Measurements from ENCODE around the gene ZNF175.
A peak's percentile ranks its signal among the peaks of the same experiment; 100 is the strongest.

The ZNF175 gene

DNA sequence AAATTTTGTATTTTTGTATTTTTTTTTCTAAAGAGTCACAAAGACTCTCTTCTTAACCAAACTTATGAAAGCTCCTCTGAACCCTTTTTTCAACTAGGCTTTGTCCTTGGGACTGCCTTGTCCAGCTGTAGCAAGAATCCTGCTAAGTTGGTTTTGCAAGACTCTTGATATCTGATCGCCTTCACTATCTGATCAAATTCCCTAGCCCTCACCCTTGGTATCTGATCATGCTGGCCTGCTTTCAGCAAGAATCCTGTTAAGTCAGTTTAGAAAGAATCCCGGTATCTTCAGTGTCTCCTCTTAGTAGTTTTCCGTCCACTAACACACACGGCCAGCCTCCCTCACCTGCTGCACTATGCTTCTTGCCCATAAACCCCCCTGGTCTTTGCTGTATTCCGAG lies 61.0 kb downstream of the ZNF175 start:
- H3K4me2 ChIP-seq (ENCODE audit: low read length, poor library complexity, severe bottlenecking): no peak overlapping the region
- H3K79me1 ChIP-seq (replicated peaks; ENCODE audit: low read length, poor library complexity, severe bottlenecking): no peaks in the 10 kb centered on the region
- no peak overlapping the region for H2BK120ac ChIP-seq (ENCODE audit: low read depth, low read length)
- no peak overlapping the region for H2BK5ac ChIP-seq (ENCODE audit: low read depth, low read length, poor library complexity, severe bottlenecking)
- peaks cover 0 to 17% of the 10 kb centered on the region in 2 experiments for H3K27me3 ChIP-seq (ENCODE audit: control insufficient read depth in 1 of 2, insufficient read depth in 1 of 2, low read length in 2 of 2)
- no peak for DNase-seq
- H3K9ac ChIP-seq (ENCODE audit: low read length): no peak overlapping the region
- no peak overlapping the region for H3K18ac ChIP-seq (ENCODE audit: low read depth in 1 of 2, low read length in 2 of 2)
- no peak overlapping the region for H3K23ac ChIP-seq (ENCODE audit: low read length in 2 of 2)
- H2AK5ac ChIP-seq (ENCODE audit: low read length, severe bottlenecking): no peak overlapping the region
- H3K4ac ChIP-seq (ENCODE audit: low read depth in 1 of 2, low read length in 2 of 2): no peak overlapping the region
- H3K4me3 ChIP-seq (ENCODE audit: insufficient read depth in 1 of 2, low read depth in 1 of 2, low read length in 2 of 2): no peak overlapping the region
- H2AFZ ChIP-seq (ENCODE audit: low read depth, low read length): no peak overlapping the region
- H3K36me3 ChIP-seq (ENCODE audit: control insufficient read depth in 1 of 2, insufficient read depth in 2 of 2, low read depth in 1 of 2, low read length in 2 of 2): no peaks in the 10 kb centered on the region
- WGBS: 73% methylated on average over 4 of the region's 5 CpGs
- no peak overlapping the region for H3K27ac ChIP-seq (ENCODE audit: low read length, poor library complexity, severe bottlenecking)
- H4K8ac ChIP-seq (ENCODE audit: low read length): no peak overlapping the region
- H3K9me3 ChIP-seq (ENCODE audit: control insufficient read depth, low read length): peaks cover 5% of the 10 kb centered on the region
- peaks cover 3% of the 10 kb centered on the region for H3K4me1 ChIP-seq (ENCODE audit: control insufficient read depth, insufficient read depth, low read depth, low read length)
- H3K14ac ChIP-seq (ENCODE audit: low read length in 2 of 2): no peak overlapping the region
- H2BK12ac ChIP-seq (ENCODE audit: low read length in 2 of 2): no peak overlapping the region
- no peak overlapping the region for H4K91ac ChIP-seq (ENCODE audit: low read length)
- peak overlapping the region; percentile 23 for H2BK15ac ChIP-seq (ENCODE audit: low read depth, poor library complexity, severe bottlenecking)

DNA sequence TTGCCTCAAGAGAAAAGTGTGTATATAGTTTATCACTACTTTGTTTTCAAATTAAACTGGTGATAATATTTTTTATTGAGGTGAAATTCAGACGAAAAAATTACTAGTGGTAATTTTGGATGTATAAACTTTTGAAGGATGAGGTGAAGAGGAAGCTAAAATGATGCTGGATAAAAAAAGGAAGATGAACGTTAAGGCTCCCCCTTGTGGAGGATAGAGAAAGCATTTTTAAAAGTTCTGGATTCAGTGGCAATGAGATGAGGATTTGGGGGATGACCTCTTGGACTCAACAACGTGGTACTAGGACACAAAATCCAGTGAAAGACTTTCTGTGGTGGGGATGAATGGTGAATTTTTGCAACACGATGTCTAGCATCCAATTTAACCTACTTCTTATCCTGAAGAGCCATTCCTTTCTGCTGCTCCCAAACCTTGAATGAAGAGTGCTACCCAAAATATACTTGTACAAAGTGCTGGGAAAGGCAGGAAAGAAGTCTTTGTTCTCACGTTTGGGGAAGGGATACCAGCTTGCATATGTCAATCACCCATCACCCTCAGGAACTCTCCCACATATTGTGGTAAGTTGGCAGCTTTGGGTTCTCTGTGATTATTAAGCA lies 66.4 kb downstream of the ZNF175 start:
- H3K27ac ChIP-seq (ENCODE audit: low read length, poor library complexity, severe bottlenecking): no peak overlapping the region
- WGBS: 22% methylated on average over 2 of the region's 5 CpGs
- DNase-seq: peak; percentile 11
- H2BK5ac ChIP-seq (ENCODE audit: low read depth, low read length, poor library complexity, severe bottlenecking): no peak overlapping the region
- no peaks in the 10 kb centered on the region for H3K4me1 ChIP-seq (ENCODE audit: control insufficient read depth, insufficient read depth, low read depth, low read length)
- H3K9me3 ChIP-seq (ENCODE audit: control insufficient read depth, low read length): peaks cover 5% of the 10 kb centered on the region
- H2AFZ ChIP-seq (ENCODE audit: low read depth, low read length): no peak overlapping the region
- H3K14ac ChIP-seq (ENCODE audit: low read length in 2 of 2): no peak overlapping the region
- no peak overlapping the region for H3K4ac ChIP-seq (ENCODE audit: low read depth in 1 of 2, low read length in 2 of 2)
- no peak overlapping the region for H4K91ac ChIP-seq (ENCODE audit: low read length)
- H3K36me3 ChIP-seq (ENCODE audit: control insufficient read depth in 1 of 2, insufficient read depth in 2 of 2, low read depth in 1 of 2, low read length in 2 of 2): no peaks in the 10 kb centered on the region
- no peak overlapping the region for H3K4me2 ChIP-seq (ENCODE audit: low read length, poor library complexity, severe bottlenecking)
- H3K9ac ChIP-seq (ENCODE audit: low read length): no peak overlapping the region
- no peak overlapping the region for H2BK15ac ChIP-seq (ENCODE audit: low read depth, poor library complexity, severe bottlenecking)
- no peak overlapping the region for H2BK12ac ChIP-seq (ENCODE audit: low read length in 2 of 2)
- no peak overlapping the region for H3K23ac ChIP-seq (ENCODE audit: low read length in 2 of 2)
- H3K79me1 ChIP-seq (replicated peaks; ENCODE audit: low read length, poor library complexity, severe bottlenecking): no peaks in the 10 kb centered on the region
- no peak overlapping the region for H3K18ac ChIP-seq (ENCODE audit: low read depth in 1 of 2, low read length in 2 of 2)
- no peak overlapping the region for H2BK120ac ChIP-seq (ENCODE audit: low read depth, low read length)
- no peak overlapping the region for H4K8ac ChIP-seq (ENCODE audit: low read length)
- H3K27me3 ChIP-seq (ENCODE audit: control insufficient read depth in 1 of 2, insufficient read depth in 1 of 2, low read length in 2 of 2): peaks cover 0 to 21% of the 10 kb centered on the region in 2 experiments
- no peak overlapping the region for H3K4me3 ChIP-seq (ENCODE audit: insufficient read depth in 1 of 2, low read depth in 1 of 2, low read length in 2 of 2)
- no peak overlapping the region for H2AK5ac ChIP-seq (ENCODE audit: low read length, severe bottlenecking)

DNA sequence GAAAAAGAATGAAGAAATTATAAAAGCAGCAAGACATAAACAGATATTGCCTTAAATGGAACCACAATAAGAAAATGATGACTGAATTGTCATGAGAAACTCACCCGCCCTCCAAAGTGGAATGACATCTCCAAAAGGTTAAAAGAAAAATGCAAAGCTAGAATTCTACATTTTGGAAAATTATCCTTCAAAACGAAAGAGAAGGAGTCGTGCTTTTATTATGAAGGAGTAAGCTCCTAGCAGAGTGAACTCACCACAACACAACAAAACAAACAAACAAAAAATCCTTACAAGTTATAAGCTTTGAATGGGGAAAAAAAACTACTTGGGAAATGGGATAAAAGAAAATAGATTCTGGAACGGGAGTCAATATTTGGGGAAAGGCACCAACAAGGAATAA lies 68.8 kb downstream of the ZNF175 start:
- Histone ChIP-seq H4K8ac (ENCODE audit: low read length) (no peak overlapping the region), H2BK120ac (ENCODE audit: low read depth, low read length) (no peak overlapping the region), H3K4me2 (ENCODE audit: low read length, poor library complexity, severe bottlenecking) (no peak overlapping the region), H3K4me1 (ENCODE audit: control insufficient read depth, insufficient read depth, low read depth, low read length) (no peaks in the 10 kb centered on the region), H3K18ac (ENCODE audit: low read depth in 1 of 2, low read length in 2 of 2) (no peak overlapping the region), H3K36me3 (ENCODE audit: control insufficient read depth in 1 of 2, insufficient read depth in 2 of 2, low read depth in 1 of 2, low read length in 2 of 2) (no peaks in the 10 kb centered on the region), H3K79me1 (replicated peaks; ENCODE audit: low read length, poor library complexity, severe bottlenecking) (no peaks in the 10 kb centered on the region), H4K91ac (ENCODE audit: low read length) (no peak overlapping the region), H3K27me3 (ENCODE audit: control insufficient read depth in 1 of 2, insufficient read depth in 1 of 2, low read length in 2 of 2) (peaks cover 0 to 29% of the 10 kb centered on the region in 2 experiments), H2BK15ac (ENCODE audit: low read depth, poor library complexity, severe bottlenecking) (no peak overlapping the region), H3K23ac (ENCODE audit: low read length in 2 of 2) (no peak overlapping the region), H3K4ac (ENCODE audit: low read depth in 1 of 2, low read length in 2 of 2) (no peak overlapping the region), H2AFZ (ENCODE audit: low read depth, low read length) (no peak overlapping the region), H2BK12ac (ENCODE audit: low read length in 2 of 2) (no peak overlapping the region), H3K4me3 (ENCODE audit: insufficient read depth in 1 of 2, low read depth in 1 of 2, low read length in 2 of 2) (no peak overlapping the region), H3K14ac (ENCODE audit: low read length in 2 of 2) (no peak overlapping the region), H2BK5ac (ENCODE audit: low read depth, low read length, poor library complexity, severe bottlenecking) (no peak overlapping the region), H3K9me3 (ENCODE audit: control insufficient read depth, low read length) (peaks cover 5% of the 10 kb centered on the region), H2AK5ac (ENCODE audit: low read length, severe bottlenecking) (no peak overlapping the region), H3K9ac (ENCODE audit: low read length) (no peak overlapping the region), H3K27ac (ENCODE audit: low read length, poor library complexity, severe bottlenecking) (no peak overlapping the region)
- no peak for DNase-seq
- WGBS: 82% methylated on average over 2 of the region's 4 CpGs

DNA sequence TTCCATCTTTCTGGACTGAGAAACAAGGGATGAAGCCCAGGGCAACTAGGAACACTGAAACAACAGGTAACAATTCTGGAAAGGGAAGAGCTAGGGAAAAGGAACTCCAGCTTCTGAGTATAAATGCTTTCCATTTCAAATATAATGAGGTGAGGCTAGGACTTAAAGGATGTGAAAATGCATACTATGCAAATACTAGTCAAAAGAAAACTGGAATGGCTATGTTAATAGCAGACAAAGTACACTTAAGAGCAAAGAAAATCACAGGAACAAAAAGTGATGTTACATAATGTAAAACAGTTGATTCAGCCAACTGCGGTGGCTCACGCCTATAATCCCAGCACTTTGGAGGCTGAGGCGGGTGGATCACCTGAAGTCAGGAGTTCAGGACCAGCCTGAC lies 69.3 kb downstream of the ZNF175 start:
- Histone ChIP-seq H3K9ac (ENCODE audit: low read length) (no peak overlapping the region), H3K79me1 (replicated peaks; ENCODE audit: low read length, poor library complexity, severe bottlenecking) (no peaks in the 10 kb centered on the region), H2BK5ac (ENCODE audit: low read depth, low read length, poor library complexity, severe bottlenecking) (no peak overlapping the region), H4K91ac (ENCODE audit: low read length) (no peak overlapping the region), H3K27ac (ENCODE audit: low read length, poor library complexity, severe bottlenecking) (no peak overlapping the region), H4K8ac (ENCODE audit: low read length) (no peak overlapping the region), H3K18ac (ENCODE audit: low read depth in 1 of 2, low read length in 2 of 2) (no peak overlapping the region), H3K9me3 (ENCODE audit: control insufficient read depth, low read length) (peaks cover 5% of the 10 kb centered on the region), H3K4me2 (ENCODE audit: low read length, poor library complexity, severe bottlenecking) (no peak overlapping the region), H3K4ac (ENCODE audit: low read depth in 1 of 2, low read length in 2 of 2) (no peak overlapping the region), H3K4me3 (ENCODE audit: insufficient read depth in 1 of 2, low read depth in 1 of 2, low read length in 2 of 2) (no peak overlapping the region), H3K14ac (ENCODE audit: low read length in 2 of 2) (no peak overlapping the region), H2BK12ac (ENCODE audit: low read length in 2 of 2) (no peak overlapping the region), H2BK15ac (ENCODE audit: low read depth, poor library complexity, severe bottlenecking) (no peak overlapping the region), H2AK5ac (ENCODE audit: low read length, severe bottlenecking) (no peak overlapping the region), H3K36me3 (ENCODE audit: control insufficient read depth in 1 of 2, insufficient read depth in 2 of 2, low read depth in 1 of 2, low read length in 2 of 2) (no peaks in the 10 kb centered on the region), H2BK120ac (ENCODE audit: low read depth, low read length) (no peak overlapping the region), H3K4me1 (ENCODE audit: control insufficient read depth, insufficient read depth, low read depth, low read length) (no peaks in the 10 kb centered on the region), H2AFZ (ENCODE audit: low read depth, low read length) (no peak overlapping the region), H3K23ac (ENCODE audit: low read length in 2 of 2) (no peak overlapping the region), H3K27me3 (ENCODE audit: control insufficient read depth in 1 of 2, insufficient read depth in 1 of 2, low read length in 2 of 2) (peaks cover 0 to 34% of the 10 kb centered on the region in 2 experiments)
- WGBS: 89% methylated on average over 3 of the region's 3 CpGs
- no peak for DNase-seq
